HG03097 (cell line): ENCODE results near the gene CDKN2AIP.
"Not testable (repeated sequence)": the region's sequence is repeated elsewhere in the genome, so short reads cannot be mapped to it uniquely, and the experiment has no call there.

Experiments used
- ATAC-seq: cut with Tn5 transposase; IDR thresholded peaks from one replicate; pipeline ENCODE4 v1.9.1; 2021; ENCODE audit not compliant: unreplicated experiment, low FRiP score

CDKN2AIP gene

GRCh38 chr4:183413234-183414200, 30.9 kb upstream of the CDKN2AIP start:
- ATAC-seq: no peak

- ATAC-seq: no peak
These were observed 27.3 kb upstream of the CDKN2AIP start for GRCh38 chr4:183416879-183417755.

GRCh38 chr4:183422962-183423631, 21.3 kb upstream of the CDKN2AIP start:
- ATAC-seq: no peak

- ATAC-seq: no peak
These were observed 20.2 kb upstream of the CDKN2AIP start for GRCh38 chr4:183424109-183424744.

GRCh38 chr4:183426507-183426906, 17.9 kb upstream of the CDKN2AIP start:
- no peak for ATAC-seq

- ATAC-seq: no peak
These were observed 14.9 kb upstream of the CDKN2AIP start for GRCh38 chr4:183429489-183429888.

GRCh38 chr4:183430317-183430993, 14.0 kb upstream of the CDKN2AIP start:
- ATAC-seq: no peak

- no peak for ATAC-seq
These were observed 13.5 kb upstream of the CDKN2AIP start for GRCh38 chr4:183430994-183431347.

GRCh38 chr4:183431614-183432013, 12.8 kb upstream of the CDKN2AIP start:
- no peak for ATAC-seq

- ATAC-seq: not testable (repeated sequence)
These were observed 11.3 kb upstream of the CDKN2AIP start for GRCh38 chr4:183433183-183433582.

- ATAC-seq: no peak
These were observed 10.2 kb upstream of the CDKN2AIP start for GRCh38 chr4:183434264-183434663.

- no peak for ATAC-seq
These were observed 9.7 kb upstream of the CDKN2AIP start for GRCh38 chr4:183434666-183435190.

- ATAC-seq: no peak
These were observed 8.6 kb upstream of the CDKN2AIP start for GRCh38 chr4:183435803-183436202.

GRCh38 chr4:183436417-183436816, 8.0 kb upstream of the CDKN2AIP start:
- ATAC-seq: no peak

GRCh38 chr4:183437452-183437851, 7.0 kb upstream of the CDKN2AIP start:
- ATAC-seq: no peak

- no peak for ATAC-seq
These were observed 5.8 kb upstream of the CDKN2AIP start for GRCh38 chr4:183438458-183439113.

GRCh38 chr4:183441276-183441675, 3.2 kb upstream of the CDKN2AIP start:
- ATAC-seq: no peak

- no peak for ATAC-seq
These were observed 702 bp upstream of the CDKN2AIP start for GRCh38 chr4:183443655-183444213.

GRCh38 chr4:183445097-183445428, 627 bp downstream of the CDKN2AIP start:
- peak; percentile 14 for ATAC-seq
